HG03571 (cell line): Measurements from ENCODE around the gene TSPAN14.

Source experiments
- ATAC-seq: cut with Tn5 transposase; IDR thresholded peaks from one replicate; pipeline ENCODE4 v1.9.1; 2021; ENCODE audit not compliant: unreplicated experiment

The TSPAN14 gene

GRCh38 chr10:80421707-80422536 lies 32.2 kb upstream of the TSPAN14 start:
- peak; percentile 91 for ATAC-seq

- ATAC-seq, result no peak
These were observed 28.2 kb upstream of the TSPAN14 start for GRCh38 chr10:80425901-80426300.

- no peak for ATAC-seq
These were observed 26.6 kb upstream of the TSPAN14 start for GRCh38 chr10:80427541-80427940.

GRCh38 chr10:80429521-80429973 lies 24.6 kb upstream of the TSPAN14 start:
- no peak for ATAC-seq

- ATAC-seq, result no peak
These were observed 21.0 kb upstream of the TSPAN14 start for GRCh38 chr10:80433134-80433533.

GRCh38 chr10:80436446-80437098 lies 17.5 kb upstream of the TSPAN14 start:
- no peak for ATAC-seq

GRCh38 chr10:80437227-80437626 lies 16.9 kb upstream of the TSPAN14 start:
- ATAC-seq, result no peak

- ATAC-seq, result no peak
These were observed 12.3 kb upstream of the TSPAN14 start for GRCh38 chr10:80441831-80442230.

- ATAC-seq, result no peak
These were observed 11.2 kb upstream of the TSPAN14 start for GRCh38 chr10:80442879-80443278.

- no peak for ATAC-seq
These were observed 10.6 kb upstream of the TSPAN14 start for GRCh38 chr10:80443531-80443974.

GRCh38 chr10:80444124-80444523 lies 10.0 kb upstream of the TSPAN14 start:
- ATAC-seq, result no peak

- ATAC-seq, result peak; percentile 76
These were observed 9.3 kb upstream of the TSPAN14 start for GRCh38 chr10:80444646-80445319.

GRCh38 chr10:80447436-80448190 lies 6.5 kb upstream of the TSPAN14 start:
- ATAC-seq, result no peak

- ATAC-seq, result no peak
These were observed 5.7 kb upstream of the TSPAN14 start for GRCh38 chr10:80448209-80448942.

GRCh38 chr10:80449520-80449919 lies 4.6 kb upstream of the TSPAN14 start:
- no peak for ATAC-seq

GRCh38 chr10:80451132-80451531 lies 3.0 kb upstream of the TSPAN14 start:
- no peak for ATAC-seq

GRCh38 chr10:80452069-80452468 lies 2.0 kb upstream of the TSPAN14 start:
- no peak for ATAC-seq

GRCh38 chr10:80452640-80453039 lies 1.5 kb upstream of the TSPAN14 start:
- no peak for ATAC-seq

GRCh38 chr10:80453056-80453841 lies 861 bp upstream of the TSPAN14 start:
- ATAC-seq, result no peak
